ENCODE data around the gene CCDC107.

DNA sequence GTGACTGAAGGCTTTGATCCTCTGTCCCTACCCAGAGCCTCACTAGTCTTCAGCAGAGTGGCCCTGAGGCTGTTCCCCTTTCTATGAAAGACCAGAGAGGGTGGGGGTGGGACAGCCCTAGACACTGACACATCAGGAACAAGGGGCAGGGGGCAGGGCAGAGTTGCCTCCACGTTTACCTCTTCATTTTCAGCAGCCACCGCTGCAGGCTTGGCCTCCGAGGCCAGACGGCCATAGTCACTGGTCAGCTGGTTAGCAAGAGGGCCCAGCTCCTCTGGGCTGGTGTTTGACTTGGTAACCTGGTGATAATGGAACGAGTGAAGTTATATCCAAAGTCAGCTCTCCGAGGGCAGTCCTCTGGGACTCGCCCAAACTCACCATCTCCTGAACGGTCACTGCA lies 47.3 kb downstream of the CCDC107 start:
- TF ChIP-seq, protein P1, sequence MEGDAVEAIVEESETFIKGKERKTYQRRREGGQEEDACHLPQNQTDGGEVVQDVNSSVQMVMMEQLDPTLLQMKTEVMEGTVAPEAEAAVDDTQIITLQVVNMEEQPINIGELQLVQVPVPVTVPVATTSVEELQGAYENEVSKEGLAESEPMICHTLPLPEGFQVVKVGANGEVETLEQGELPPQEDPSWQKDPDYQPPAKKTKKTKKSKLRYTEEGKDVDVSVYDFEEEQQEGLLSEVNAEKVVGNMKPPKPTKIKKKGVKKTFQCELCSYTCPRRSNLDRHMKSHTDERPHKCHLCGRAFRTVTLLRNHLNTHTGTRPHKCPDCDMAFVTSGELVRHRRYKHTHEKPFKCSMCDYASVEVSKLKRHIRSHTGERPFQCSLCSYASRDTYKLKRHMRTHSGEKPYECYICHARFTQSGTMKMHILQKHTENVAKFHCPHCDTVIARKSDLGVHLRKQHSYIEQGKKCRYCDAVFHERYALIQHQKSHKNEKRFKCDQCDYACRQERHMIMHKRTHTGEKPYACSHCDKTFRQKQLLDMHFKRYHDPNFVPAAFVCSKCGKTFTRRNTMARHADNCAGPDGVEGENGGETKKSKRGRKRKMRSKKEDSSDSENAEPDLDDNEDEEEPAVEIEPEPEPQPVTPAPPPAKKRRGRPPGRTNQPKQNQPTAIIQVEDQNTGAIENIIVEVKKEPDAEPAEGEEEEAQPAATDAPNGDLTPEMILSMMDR (tag by site-specific recombination; IDR thresholded peaks at IDR 0.05) = no peak
- TF ChIP-seq PRDM1 (tag by site-specific recombination; IDR thresholded peaks at IDR 0.05) = no peak
- TF ChIP-seq KLF10 (tag by site-specific recombination; IDR thresholded peaks at IDR 0.05) = no peak
- TF ChIP-seq, protein P2, sequence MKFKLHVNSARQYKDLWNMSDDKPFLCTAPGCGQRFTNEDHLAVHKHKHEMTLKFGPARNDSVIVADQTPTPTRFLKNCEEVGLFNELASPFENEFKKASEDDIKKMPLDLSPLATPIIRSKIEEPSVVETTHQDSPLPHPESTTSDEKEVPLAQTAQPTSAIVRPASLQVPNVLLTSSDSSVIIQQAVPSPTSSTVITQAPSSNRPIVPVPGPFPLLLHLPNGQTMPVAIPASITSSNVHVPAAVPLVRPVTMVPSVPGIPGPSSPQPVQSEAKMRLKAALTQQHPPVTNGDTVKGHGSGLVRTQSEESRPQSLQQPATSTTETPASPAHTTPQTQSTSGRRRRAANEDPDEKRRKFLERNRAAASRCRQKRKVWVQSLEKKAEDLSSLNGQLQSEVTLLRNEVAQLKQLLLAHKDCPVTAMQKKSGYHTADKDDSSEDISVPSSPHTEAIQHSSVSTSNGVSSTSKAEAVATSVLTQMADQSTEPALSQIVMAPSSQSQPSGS (tag by site-specific recombination; IDR thresholded peaks at IDR 0.05; ENCODE audit: low read depth) = no peak
- TF ChIP-seq ZNF274 (IDR thresholded peaks at IDR 0.05; ENCODE audit: low read length) = no peak
- TF ChIP-seq ZNF274 (tag by site-specific recombination; IDR thresholded peaks at IDR 0.05; ENCODE audit: borderline replicate concordance) = no peak

Data from HEK293 (cell line).